GM23248 (cell line): ENCODE results near the gene MGAT4B. TPM values are rescaled to one million over a fixed set of nuclear protein-coding genes. Genes with fewer than 3 reads are reported as not detected.

Source experiments
- DNase-seq: peaks from one replicate; pipeline ENCODE4 v3.0.0-alpha.2; 2015
- H2AFZ ChIP-seq: fragments of 200-600 bp; sonication (generic); 2 replicates; pipeline ENCODE4 v1.6.1; 2016; ENCODE audit warnings: antibody characterized with exemption
- H3F3A ChIP-seq: fragments of 200-600 bp; sonication (generic); 2 replicates; pipeline ENCODE4 v1.6.1; 2016; ENCODE audit warnings: mild to moderate bottlenecking, antibody characterized with exemption, mixed run types; ENCODE audit not compliant: insufficient read depth
- H3K27ac ChIP-seq: fragments of 200-600 bp; sonication (generic); 2 replicates; pipeline ENCODE4 v1.5.1; 2016; ENCODE audit warnings: mild to moderate bottlenecking
- H3K27me3 ChIP-seq: fragments of 200-600 bp; sonication (generic); replicated peaks from 2 replicates; pipeline ENCODE4 v1.6.1; 2016; ENCODE audit warnings: mild to moderate bottlenecking; ENCODE audit not compliant: insufficient read depth
- H3K36me3 ChIP-seq: fragments of 200-600 bp; sonication (generic); 2 replicates; pipeline ENCODE4 v1.6.1; 2016; ENCODE audit warnings: low read depth, mild to moderate bottlenecking
- H3K4me1 ChIP-seq: fragments of 200-600 bp; sonication (generic); 2 replicates; pipeline ENCODE4 v1.6.1; 2016; ENCODE audit warnings: mild to moderate bottlenecking; ENCODE audit not compliant: insufficient read depth
- H3K4me2 ChIP-seq: fragments of 200-600 bp; sonication (generic); one replicate; pipeline ENCODE4 v1.6.1; 2016; ENCODE audit warnings: mild to moderate bottlenecking; ENCODE audit not compliant: unreplicated experiment
- H3K4me3 ChIP-seq: fragments of 200-600 bp; sonication (generic); 2 replicates; pipeline ENCODE4 v1.5.1; 2016; ENCODE audit warnings: mild to moderate bottlenecking
- H3K79me2 ChIP-seq: fragments of 200-600 bp; sonication (generic); 2 replicates; pipeline ENCODE4 v1.6.1; 2016; ENCODE audit warnings: mild to moderate bottlenecking; ENCODE audit not compliant: insufficient read depth
- H3K9ac ChIP-seq: fragments of 200-600 bp; sonication (generic); 2 replicates; pipeline ENCODE4 v1.6.1; 2016; ENCODE audit warnings: mild to moderate bottlenecking
- H3K9me2 ChIP-seq: fragments of 200-600 bp; sonication (generic); 2 replicates; pipeline ENCODE4 v1.6.1; 2016; ENCODE audit warnings: mixed run types, mild to moderate bottlenecking, moderate library complexity; ENCODE audit not compliant: insufficient read depth
- H3K9me3 ChIP-seq: fragments of 200-600 bp; sonication (generic); one replicate; pipeline ENCODE4 v1.6.1; 2017; ENCODE audit warnings: low read depth
- H4K20me1 ChIP-seq: fragments of 200-600 bp; sonication (generic); 2 replicates; pipeline ENCODE4 v1.6.0; 2016; ENCODE audit not compliant: insufficient read depth
- EZH2 ChIP-seq: fragments of 200-600 bp; sonication (generic); IDR thresholded peaks from 2 replicates; pipeline ENCODE4 v1.6.1; 2018; ENCODE audit warnings: antibody characterized with exemption, mild to moderate bottlenecking; ENCODE audit not compliant: insufficient read depth, poor library complexity, severe bottlenecking
- EZH2phosphoT487 ChIP-seq: fragments of 200-600 bp; sonication (generic); IDR thresholded peaks from 2 replicates; pipeline ENCODE4 v1.6.1; 2018; ENCODE audit warnings: antibody characterized with exemption, moderate library complexity, mild to moderate bottlenecking, low read depth; ENCODE audit not compliant: insufficient read depth
- WGBS, 2 experiments: methylation state at CpG; one replicate each; pipeline ENCODE4 v1.1.6; 2015 to 2017; ENCODE audit warnings: low lambda C conversion rate in 2 of 2, low coverage in 1 of 2; ENCODE audit errors: missing lambda C conversion rate in 2 of 2; 5-methylcytosine and 5-hydroxymethylcytosine counted together
- in situ Hi-C: fragments of 300-500 bp; cut with MboI; formaldehyde crosslinking; loops from 2 replicates; pipeline ENCODE4 v1.15.0; 2020
- polyA plus RNA-seq: library from polyadenylated mRNA; unstranded; fragments of >200 nt; fragmentation: Nextera tagmentation; extraction: Ambion mirVana; gene quantifications from 2 replicates; pipeline ENCODE4 v1.2.1, GENCODE V29; 2016
- total RNA-seq: library from RNA; depleted of rRNA; stranded (reverse); fragments of >200 nt; shearing (Covaris generic); gene quantifications from 2 replicates; pipeline ENCODE4 v1.2.3, GENCODE V29; 2014

MGAT4B gene
- total and polyA plus RNA-seq, 2 experiments from 2014 or later: 28.0 to 143 TPM

GRCh38 chr5:179815491-179816249 lies 9.0 kb upstream of the MGAT4B start:
- no peaks in the 10 kb centered on the region for H3K27me3 ChIP-seq
- no peak for TF ChIP-seq EZH2
- TF ChIP-seq EZH2phosphoT487: no peak
- no peaks in the 10 kb centered on the region for H4K20me1 ChIP-seq
- in situ Hi-C loops: no loop called here
- H3K4me3 ChIP-seq: no peak overlapping the region
- no peak overlapping the region for H3K4me2 ChIP-seq
- H3K27ac ChIP-seq: no peak overlapping the region
- H2AFZ ChIP-seq: no peak overlapping the region
- no peaks in the 10 kb centered on the region for H3K9me2 ChIP-seq
- H3K9ac ChIP-seq: no peak overlapping the region
- WGBS, 2 experiments: 91 to 92% methylated on average over 21 of the region's 21 CpGs
- peaks cover 3% of the 10 kb centered on the region for H3F3A ChIP-seq
- no peaks in the 10 kb centered on the region for H3K79me2 ChIP-seq
- no peaks in the 10 kb centered on the region for H3K9me3 ChIP-seq
- H3K36me3 ChIP-seq: no peaks in the 10 kb centered on the region; the same call in 1 of the 2 replicates
- DNase-seq: no peak
- H3K4me1 ChIP-seq: peaks cover 20% of the 10 kb centered on the region

- Histone ChIP-seq H2AFZ (no peak overlapping the region), H3K36me3 (no peaks in the 10 kb centered on the region; the same call in 1 of the 2 replicates), H3K9me2 (no peaks in the 10 kb centered on the region), H4K20me1 (no peaks in the 10 kb centered on the region), H3K27ac (no peak overlapping the region), H3K4me1 (peaks cover 6% of the 10 kb centered on the region; the same call in 1 of the 2 replicates), H3K27me3 (no peaks in the 10 kb centered on the region), H3K79me2 (no peaks in the 10 kb centered on the region), H3K9ac (no peak overlapping the region), H3F3A (peaks cover 4% of the 10 kb centered on the region; the same call in 1 of the 2 replicates), H3K9me3 (no peaks in the 10 kb centered on the region), H3K4me3 (no peak overlapping the region), H3K4me2 (no peak overlapping the region)
- WGBS, 2 experiments: 81 to 87% methylated on average over 3 of the region's 3 CpGs
- in situ Hi-C loops: no loop called here
- DNase-seq: no peak
- TF ChIP-seq EZH2phosphoT487: no peak
- TF ChIP-seq EZH2: no peak
Observed at GRCh38 chr5:179814090-179814489, 7.4 kb upstream of the MGAT4B start.

- no peaks in the 10 kb centered on the region; the same call in 1 of the 2 replicates for H3K36me3 ChIP-seq
Observed at GRCh38 chr5:179812997-179813607, 6.4 kb upstream of the MGAT4B start.

GRCh38 chr5:179812135-179812825 lies 5.6 kb upstream of the MGAT4B start:
- Histone ChIP-seq H3K4me1 (0 out of 2 replicates have a peak, but pooled peaks cover 1% of the 10 kb centered on the region), H3K4me3 (no peak overlapping the region), H3F3A (peaks cover 4% of the 10 kb centered on the region; the same call in 1 of the 2 replicates), H3K9ac (no peak overlapping the region), H3K4me2 (no peak overlapping the region), H2AFZ (no peak overlapping the region), H3K79me2 (no peaks in the 10 kb centered on the region), H3K27me3 (no peaks in the 10 kb centered on the region), H3K9me3 (no peaks in the 10 kb centered on the region), H3K9me2 (no peaks in the 10 kb centered on the region), H3K27ac (no peak overlapping the region), H3K36me3 (no peaks in the 10 kb centered on the region; the same call in 1 of the 2 replicates), H4K20me1 (no peaks in the 10 kb centered on the region)
- in situ Hi-C loops: no loop called here
- WGBS, 2 experiments: 95% methylated on average over 27 of the region's 27 CpGs
- TF ChIP-seq EZH2: no peak
- no peak for TF ChIP-seq EZH2phosphoT487
- DNase-seq: no peak

More at GRCh38 chr5:179812997-179813607, 6.4 kb upstream of the MGAT4B start:
- H3K4me3 ChIP-seq: no peak overlapping the region
- H3K27me3 ChIP-seq: no peaks in the 10 kb centered on the region
- H4K20me1 ChIP-seq: no peaks in the 10 kb centered on the region
- TF ChIP-seq EZH2phosphoT487: no peak
- no peak for TF ChIP-seq EZH2
- H3K79me2 ChIP-seq: no peaks in the 10 kb centered on the region
- 97 to 99% methylated on average over 5 of the region's 5 CpGs for WGBS, 2 experiments
- H3K4me1 ChIP-seq: 0 out of 2 replicates have a peak, but pooled peaks cover 3% of the 10 kb centered on the region
- no peak for DNase-seq
- no peak overlapping the region for H3K4me2 ChIP-seq
- peaks cover 4% of the 10 kb centered on the region; the same call in 1 of the 2 replicates for H3F3A ChIP-seq
- no peaks in the 10 kb centered on the region for H3K9me2 ChIP-seq
- H3K9ac ChIP-seq: no peak overlapping the region
- in situ Hi-C loops: no loop called here
- no peak overlapping the region for H3K27ac ChIP-seq
- no peak overlapping the region for H2AFZ ChIP-seq
- H3K9me3 ChIP-seq: no peaks in the 10 kb centered on the region
